Lung (tissue), 12 donors: Measurements from ENCODE around the gene FAM114A2. TPM values are rescaled to one million over a fixed set of nuclear protein-coding genes. Genes with fewer than 3 reads are reported as not detected.

Experiments
- ATAC-seq: fragments of 200-7000 bp; cut with Tn5 transposase; one replicate; pipeline ENCODE4 v1.9.1; 2020; ENCODE audit warnings: moderate number of reproducible peaks; ENCODE audit not compliant: insufficient read depth, low FRiP score
- DNase-seq, 3 donors: peaks; one replicate each; pipeline ENCODE4 v3.0.0-alpha.2; 2013 to 2017
- H3K27ac ChIP-seq, 2 donors: one replicate each; pipeline ENCODE4 v1.5.1; 2013; ENCODE audit warnings: mild to moderate bottlenecking in 2 of 2, moderate library complexity in 2 of 2, control low read depth in 1 of 2, inconsistent platforms in 1 of 2, low read depth in 1 of 2, low read length in 1 of 2
- H3K27me3 ChIP-seq, 3 donors: one replicate each; pipeline ENCODE4 v1.5.1; 2013; ENCODE audit warnings: low read length in 2 of 3; ENCODE audit not compliant: control insufficient read depth in 3 of 3, insufficient read depth in 3 of 3
- H3K36me3 ChIP-seq, 4 donors: one replicate each; pipeline ENCODE4 v1.5.1; 2013; ENCODE audit warnings: low read length in 4 of 4, mild to moderate bottlenecking in 1 of 4, moderate library complexity in 1 of 4; ENCODE audit not compliant: control insufficient read depth in 4 of 4, insufficient read depth in 4 of 4
- H3K4me1 ChIP-seq, 5 donors: one replicate each; pipeline ENCODE4 v1.5.1; 2013; ENCODE audit warnings: low read length in 5 of 5, mild to moderate bottlenecking in 2 of 5, moderate library complexity in 1 of 5; ENCODE audit not compliant: control insufficient read depth in 5 of 5, insufficient read depth in 5 of 5
- H3K4me3 ChIP-seq: one replicate; pipeline ENCODE4 v1.5.1; 2013; ENCODE audit warnings: mild to moderate bottlenecking, control low read depth, moderate library complexity
- H3K9ac ChIP-seq, 2 donors: one replicate each; pipeline ENCODE4 v1.5.1; 2013; ENCODE audit warnings: low read length in 2 of 2, control low read depth in 1 of 2; ENCODE audit not compliant: insufficient read depth in 1 of 2
- H3K9me3 ChIP-seq, 4 donors: one replicate each; pipeline ENCODE4 v1.5.1; 2013; ENCODE audit warnings: low read length in 3 of 4, mild to moderate bottlenecking in 1 of 4, moderate library complexity in 1 of 4; ENCODE audit not compliant: control insufficient read depth in 4 of 4, insufficient read depth in 3 of 4
- WGBS, 2 donors: extraction: QIAGEN DNeasy Blood & Tissue Kit; methylation state at CpG; one replicate each; pipeline ENCODE4 v1.1.7; 2013; 5-methylcytosine and 5-hydroxymethylcytosine counted together
- polyA plus RNA-seq, 2 donors: library from polyadenylated mRNA; stranded (reverse); fragments of 200-250 nt; gene quantifications; one replicate each; pipeline ENCODE4 v1.2.1, GENCODE V29; 2013
- total RNA-seq, 2 donors: library from RNA; depleted of rRNA in 1 of 2; stranded (reverse); fragments of >200 nt in 1 of 2; gene quantifications; one replicate each; pipeline ENCODE4 v1.2.1, GENCODE V29; 2014 to 2021
- TF ChIP-seq, protein P1 (sequence below): IDR thresholded peaks from 2 replicates; pipeline ENCODE4 v1.5.1; 2012; ENCODE audit warnings: mild to moderate bottlenecking; ENCODE audit errors: control extremely low read depth, extremely low read depth
- donor health status: control.
- donor health status: control.
- donor health status: Bipolar disorder and iron deficiency.
- donor health status: healthy.
- donor health status: DM: yes; HTN: yes; CAD: no.

The FAM114A2 gene
- total and polyA plus RNA-seq, 4 donors = 7.3 to 49.7 (median 26.6) TPM

DNA sequence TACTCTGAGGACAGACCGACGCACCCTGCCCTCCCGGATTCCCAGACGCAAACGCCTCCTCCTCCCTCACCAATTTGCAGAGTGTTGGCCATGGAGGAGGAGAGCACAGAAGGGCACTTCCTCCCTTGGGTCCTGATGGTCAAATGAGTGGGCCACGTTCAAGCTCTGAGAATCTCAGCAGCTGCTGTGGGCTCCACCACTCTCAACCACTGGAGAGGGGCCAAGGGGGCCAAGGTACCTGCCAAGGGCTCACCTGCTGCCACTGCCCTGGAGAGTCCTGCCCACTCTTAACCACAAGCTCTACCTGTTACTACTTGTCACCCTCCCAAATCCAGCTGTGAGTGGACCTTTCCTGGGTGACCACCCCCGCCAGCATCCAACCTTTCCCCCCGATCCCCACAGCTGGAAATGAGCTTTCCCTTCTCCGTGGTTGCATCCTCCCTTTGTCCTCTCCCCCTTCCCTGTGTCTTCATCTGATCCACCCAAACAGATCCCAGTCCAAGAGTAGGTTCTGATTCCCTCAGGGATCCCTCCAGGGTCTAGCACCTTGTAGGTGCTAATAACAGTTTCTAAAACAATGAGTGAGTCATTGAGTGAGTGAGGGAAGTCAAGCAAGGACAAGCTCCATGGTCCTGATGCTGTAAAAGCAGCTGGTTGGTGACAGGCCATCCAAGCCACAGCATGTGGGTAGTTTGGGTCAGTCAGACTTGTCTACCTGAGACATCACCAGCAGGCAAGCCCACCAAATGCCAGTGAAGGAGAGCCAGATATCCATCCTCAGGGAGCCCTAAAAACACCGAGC, 69.7 kb downstream of the FAM114A2 start:
- H3K9me3 ChIP-seq = no peaks in the 10 kb centered on the region
- WGBS, 2 donors = 81 to 84% methylated on average over 10 of the region's 10 CpGs
- no peak overlapping the region for H3K9ac ChIP-seq
- H3K36me3 ChIP-seq = no peaks in the 10 kb centered on the region
- TF ChIP-seq, protein P1, sequence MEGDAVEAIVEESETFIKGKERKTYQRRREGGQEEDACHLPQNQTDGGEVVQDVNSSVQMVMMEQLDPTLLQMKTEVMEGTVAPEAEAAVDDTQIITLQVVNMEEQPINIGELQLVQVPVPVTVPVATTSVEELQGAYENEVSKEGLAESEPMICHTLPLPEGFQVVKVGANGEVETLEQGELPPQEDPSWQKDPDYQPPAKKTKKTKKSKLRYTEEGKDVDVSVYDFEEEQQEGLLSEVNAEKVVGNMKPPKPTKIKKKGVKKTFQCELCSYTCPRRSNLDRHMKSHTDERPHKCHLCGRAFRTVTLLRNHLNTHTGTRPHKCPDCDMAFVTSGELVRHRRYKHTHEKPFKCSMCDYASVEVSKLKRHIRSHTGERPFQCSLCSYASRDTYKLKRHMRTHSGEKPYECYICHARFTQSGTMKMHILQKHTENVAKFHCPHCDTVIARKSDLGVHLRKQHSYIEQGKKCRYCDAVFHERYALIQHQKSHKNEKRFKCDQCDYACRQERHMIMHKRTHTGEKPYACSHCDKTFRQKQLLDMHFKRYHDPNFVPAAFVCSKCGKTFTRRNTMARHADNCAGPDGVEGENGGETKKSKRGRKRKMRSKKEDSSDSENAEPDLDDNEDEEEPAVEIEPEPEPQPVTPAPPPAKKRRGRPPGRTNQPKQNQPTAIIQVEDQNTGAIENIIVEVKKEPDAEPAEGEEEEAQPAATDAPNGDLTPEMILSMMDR = no peak
- no peak overlapping the region for H3K4me3 ChIP-seq
- DNase-seq (no peak), ATAC-seq (no peak)
- no peaks in the 10 kb centered on the region for H3K27me3 ChIP-seq
- no peak overlapping the region for H3K27ac ChIP-seq
- H3K4me1 ChIP-seq = peaks cover 0 to 16% (median 0%) of the 10 kb centered on the region in 5 donors

DNA sequence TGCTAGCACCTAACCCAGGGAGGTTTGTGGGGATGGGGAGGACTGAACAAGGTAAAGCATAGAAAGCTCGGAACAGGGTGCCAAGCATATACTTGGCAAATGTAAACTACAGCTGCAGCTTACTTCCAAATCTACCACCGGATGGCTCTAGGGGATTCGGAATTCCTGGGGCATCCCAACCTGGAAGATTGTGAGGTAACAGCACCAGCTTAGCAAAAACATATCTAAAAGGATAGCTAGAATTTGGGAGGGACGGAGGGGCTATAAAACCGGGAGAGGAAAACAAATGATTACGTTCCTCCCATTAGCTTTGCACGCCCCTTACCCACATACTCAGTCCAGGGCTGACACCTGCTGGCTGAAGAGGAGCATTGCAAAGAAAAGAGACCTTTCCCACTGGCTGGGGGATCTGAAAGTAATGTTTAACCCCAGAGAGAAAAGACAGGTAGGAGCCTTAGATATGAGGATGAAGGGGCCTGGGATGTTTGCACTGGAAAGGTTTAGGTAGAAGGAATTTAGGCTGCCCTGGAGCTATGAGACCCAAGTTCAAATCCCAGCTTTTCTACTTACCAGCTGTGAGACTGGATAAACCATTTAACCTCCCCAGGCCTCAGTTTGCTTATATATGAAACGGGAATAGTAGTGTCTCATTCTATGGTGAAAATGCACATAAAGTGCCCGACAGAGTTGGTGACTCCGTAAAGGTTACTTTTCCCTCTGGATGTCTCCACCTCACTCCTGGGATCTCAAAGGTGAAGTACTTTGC, 73.6 kb downstream of the FAM114A2 start:
- Histone ChIP-seq H3K9me3 (no peaks in the 10 kb centered on the region), H3K4me1 (peaks cover 0 to 8% (median 0%) of the 10 kb centered on the region in 5 donors), H3K9ac (no peak overlapping the region), H3K27ac (no peak overlapping the region), H3K4me3 (no peak overlapping the region), H3K36me3 (no peaks in the 10 kb centered on the region), H3K27me3 (no peaks in the 10 kb centered on the region)
- 33 to 42% methylated on average over 10 of the region's 10 CpGs for WGBS, 2 donors
- DNase-seq (peak; percentile 69 to 83 (median 77)), ATAC-seq (no peak)
- TF ChIP-seq, protein P1 = peak; percentile 78

DNA sequence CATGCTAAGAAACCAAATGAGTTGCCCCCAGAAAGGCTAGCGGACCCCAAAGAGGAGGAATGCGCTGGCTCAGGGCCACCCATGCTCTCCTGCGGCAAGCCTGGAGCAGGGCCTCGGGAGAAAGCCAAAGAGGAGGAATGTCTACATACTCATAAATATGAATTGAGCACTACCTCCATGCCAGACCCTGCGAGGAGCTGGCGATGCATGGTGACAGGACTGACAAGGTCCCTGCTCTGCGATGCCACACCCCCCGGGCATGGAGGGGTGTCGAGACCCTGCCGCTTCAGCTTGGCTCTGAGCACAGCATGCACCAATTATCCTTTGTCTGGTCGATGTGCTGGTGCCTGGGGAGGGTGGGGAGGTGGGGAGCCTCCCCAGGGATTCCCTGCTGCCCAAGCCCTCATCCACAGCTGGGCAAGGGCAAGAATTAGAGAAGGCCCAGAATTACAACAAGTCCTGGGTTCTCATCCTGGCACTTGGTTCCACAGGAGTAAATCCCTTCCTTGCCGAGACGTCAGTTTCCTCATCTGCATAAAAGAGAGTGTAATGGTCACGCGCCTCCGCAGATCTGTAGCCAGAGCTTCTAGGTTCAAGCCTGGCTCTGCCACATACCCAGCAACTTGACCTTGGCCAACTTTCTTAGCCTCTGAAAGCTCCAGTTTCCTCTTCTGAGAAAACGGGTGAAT, 74.4 kb downstream of the FAM114A2 start:
- TF ChIP-seq, protein P1 = no peak
- no peak overlapping the region for H3K9ac ChIP-seq
- H3K4me3 ChIP-seq = no peak overlapping the region
- DNase-seq = no peak
- no peaks in the 10 kb centered on the region for H3K27me3 ChIP-seq
- H3K4me1 ChIP-seq = peaks cover 0 to 12% (median 0%) of the 10 kb centered on the region in 5 donors
- no peaks in the 10 kb centered on the region for H3K36me3 ChIP-seq
- H3K9me3 ChIP-seq = no peaks in the 10 kb centered on the region
- 81 to 83% methylated on average over 17 of the region's 17 CpGs for WGBS, 2 donors
- ATAC-seq = no peak
- H3K27ac ChIP-seq = no peak overlapping the region
